Measurements from ENCODE around the gene FSTL5.
"Not testable (repeated sequence)": the region's sequence is repeated elsewhere in the genome, so short reads cannot be mapped to it uniquely, and the experiment has no call there.

Gene FSTL5

GRCh38 chr4:162103908-162104307 is 59.9 kb downstream of the FSTL5 start:
- not testable (repeated sequence) for DNase-seq (ENCODE audit: low read depth)

GRCh38 chr4:162102713-162103112 is 61.1 kb downstream of the FSTL5 start:
- DNase-seq (ENCODE audit: low read depth): no peak

- no peak for DNase-seq (ENCODE audit: low read depth)
These were observed 62.5 kb downstream of the FSTL5 start for GRCh38 chr4:162101337-162101736.

GRCh38 chr4:162075726-162076125 is 88.1 kb downstream of the FSTL5 start:
- no peak for DNase-seq (ENCODE audit: low read depth)

- no peak for DNase-seq (ENCODE audit: low read depth)
These were observed 102.6 kb downstream of the FSTL5 start for GRCh38 chr4:162061214-162061613.

- DNase-seq (ENCODE audit: low read depth): no peak
These were observed 104.1 kb downstream of the FSTL5 start for GRCh38 chr4:162059656-162060055.

GRCh38 chr4:162056990-162057389 is 106.8 kb downstream of the FSTL5 start:
- no peak for DNase-seq (ENCODE audit: low read depth)

- DNase-seq (ENCODE audit: low read depth): no peak
These were observed 117.7 kb downstream of the FSTL5 start for GRCh38 chr4:162046135-162046534.

GRCh38 chr4:162038112-162038511 is 125.7 kb downstream of the FSTL5 start:
- no peak for DNase-seq (ENCODE audit: low read depth)

GRCh38 chr4:162017863-162018262 is 145.9 kb downstream of the FSTL5 start:
- DNase-seq (ENCODE audit: low read depth): no peak

- DNase-seq (ENCODE audit: low read depth): no peak
These were observed 146.8 kb downstream of the FSTL5 start for GRCh38 chr4:162016991-162017390.

GRCh38 chr4:162016219-162016618 is 147.6 kb downstream of the FSTL5 start:
- no peak for DNase-seq (ENCODE audit: low read depth)

GRCh38 chr4:162015090-162015489 is 148.7 kb downstream of the FSTL5 start:
- no peak for DNase-seq (ENCODE audit: low read depth)

- DNase-seq (ENCODE audit: low read depth): no peak
These were observed 152.7 kb downstream of the FSTL5 start for GRCh38 chr4:162011089-162011488.

GRCh38 chr4:162010362-162010761 is 153.4 kb downstream of the FSTL5 start:
- no peak for DNase-seq (ENCODE audit: low read depth)

- no peak for DNase-seq (ENCODE audit: low read depth)
These were observed 171.5 kb downstream of the FSTL5 start for GRCh38 chr4:161992317-161992716.

- DNase-seq (ENCODE audit: low read depth): no peak
These were observed 172.0 kb downstream of the FSTL5 start for GRCh38 chr4:161991811-161992210.

- no peak for DNase-seq (ENCODE audit: low read depth)
These were observed 173.1 kb downstream of the FSTL5 start for GRCh38 chr4:161990721-161991120.

- DNase-seq (ENCODE audit: low read depth): no peak
These were observed 174.9 kb downstream of the FSTL5 start for GRCh38 chr4:161988946-161989345.

GRCh38 chr4:161987611-161988010 is 176.2 kb downstream of the FSTL5 start:
- DNase-seq (ENCODE audit: low read depth): no peak

GRCh38 chr4:161952382-161952781 is 211.4 kb downstream of the FSTL5 start:
- no peak for DNase-seq (ENCODE audit: low read depth)

GRCh38 chr4:161949946-161950725 is 213.7 kb downstream of the FSTL5 start:
- no peak for DNase-seq (ENCODE audit: low read depth)

- no peak for DNase-seq (ENCODE audit: low read depth)
These were observed 215.6 kb downstream of the FSTL5 start for GRCh38 chr4:161948026-161948770.
